H9 (cell line): ENCODE data around the gene CLEC16A. TPM values are rescaled to one million over a fixed set of nuclear protein-coding genes. Genes with fewer than 3 reads are reported as not detected.

Experiments
- DNase-seq: peaks from one replicate; pipeline ENCODE4 v3.0.0-alpha.2; 2017
- H2AFZ ChIP-seq: one replicate; pipeline ENCODE4 v1.6.1; 2013; ENCODE audit warnings: mild to moderate bottlenecking, low read length, control low read depth, moderate library complexity
- H2AK5ac ChIP-seq: 2 replicates; pipeline ENCODE4 v1.6.1; 2013; ENCODE audit warnings: low read length, control low read depth, mixed read lengths; ENCODE audit not compliant: insufficient read length
- H2BK120ac ChIP-seq: one replicate; pipeline ENCODE4 v1.6.1; 2013; ENCODE audit warnings: low read depth, mild to moderate bottlenecking, low read length, control low read depth, inconsistent platforms; ENCODE audit not compliant: poor library complexity, severe bottlenecking
- H2BK12ac ChIP-seq: 2 replicates; pipeline ENCODE4 v1.6.1; 2013; ENCODE audit warnings: low read length, control low read depth, mixed read lengths, low read depth; ENCODE audit not compliant: insufficient read length
- H2BK15ac ChIP-seq: 2 replicates; pipeline ENCODE4 v1.6.1; 2013; ENCODE audit warnings: low read depth, low read length, control low read depth
- H2BK20ac ChIP-seq: one replicate; pipeline ENCODE4 v1.6.1; 2013; ENCODE audit warnings: low read depth, mild to moderate bottlenecking, low read length, control low read depth, inconsistent platforms; ENCODE audit not compliant: poor library complexity, severe bottlenecking
- H2BK5ac ChIP-seq: 2 replicates; pipeline ENCODE4 v1.6.1; 2013; ENCODE audit warnings: low read length, control low read depth, mixed read lengths; ENCODE audit not compliant: insufficient read length
- H3K14ac ChIP-seq: 2 replicates; pipeline ENCODE4 v1.6.1; 2013; ENCODE audit warnings: low read length, control low read depth; ENCODE audit not compliant: insufficient read depth
- H3K18ac ChIP-seq: 2 replicates; pipeline ENCODE4 v1.6.1; 2013; ENCODE audit warnings: low read depth, mild to moderate bottlenecking, mixed read lengths, low read length, control low read depth; ENCODE audit not compliant: insufficient read length
- H3K23ac ChIP-seq: 2 replicates; pipeline ENCODE4 v1.6.1; 2013; ENCODE audit warnings: low read length, control low read depth, mixed read lengths, low read depth; ENCODE audit not compliant: insufficient read length
- H3K23me2 ChIP-seq: 2 replicates; pipeline ENCODE4 v1.6.1; 2013; ENCODE audit warnings: low read depth, mild to moderate bottlenecking, mixed read lengths, low read length, control low read depth; ENCODE audit not compliant: insufficient read length, poor library complexity, severe bottlenecking
- H3K27ac ChIP-seq: 2 replicates; pipeline ENCODE4 v1.5.1; 2013; ENCODE audit warnings: low read length, control low read depth, mixed read lengths, low read depth; ENCODE audit not compliant: insufficient read length
- H3K27me3 ChIP-seq: 2 replicates; pipeline ENCODE4 v1.6.1; 2013; ENCODE audit warnings: low read length, control low read depth, inconsistent platforms; ENCODE audit not compliant: insufficient read depth
- H3K4ac ChIP-seq: 2 replicates; pipeline ENCODE4 v1.6.1; 2013; ENCODE audit warnings: low read depth, mild to moderate bottlenecking, control low read depth, inconsistent platforms, low read length, moderate library complexity
- H3K4me1 ChIP-seq: 2 replicates; pipeline ENCODE4 v1.6.1; 2013; ENCODE audit warnings: low read length, control low read depth, inconsistent platforms; ENCODE audit not compliant: insufficient read depth
- H3K4me2 ChIP-seq: 2 replicates; pipeline ENCODE4 v1.6.1; 2013; ENCODE audit warnings: low read length, control low read depth, mixed read lengths; ENCODE audit not compliant: insufficient read length, insufficient read depth
- H3K56ac ChIP-seq: 2 replicates; pipeline ENCODE4 v1.6.1; 2013; ENCODE audit warnings: low read depth, mild to moderate bottlenecking, mixed read lengths, low read length, control low read depth; ENCODE audit not compliant: insufficient read length
- H3K79me1 ChIP-seq: 2 replicates; pipeline ENCODE4 v1.6.1; 2013; ENCODE audit warnings: low read depth, mild to moderate bottlenecking, moderate library complexity, low read length, control low read depth, inconsistent platforms; ENCODE audit not compliant: insufficient read depth, poor library complexity, severe bottlenecking
- H3K79me2 ChIP-seq: 2 replicates; pipeline ENCODE4 v1.6.1; 2013; ENCODE audit warnings: low read length, control low read depth, inconsistent platforms; ENCODE audit not compliant: insufficient read depth
- H3K9ac ChIP-seq: 2 replicates; pipeline ENCODE4 v1.6.1; 2013; ENCODE audit warnings: low read length, control low read depth, mixed read lengths; ENCODE audit not compliant: insufficient read length; ENCODE audit errors: extremely low read depth
- H3K9me3 ChIP-seq: one replicate; pipeline ENCODE4 v1.6.1; 2013; ENCODE audit warnings: low read depth, low read length, inconsistent platforms; ENCODE audit not compliant: control insufficient read depth
- H3T11ph ChIP-seq: one replicate; pipeline ENCODE4 v1.6.1; 2013; ENCODE audit warnings: mild to moderate bottlenecking, low read length, control low read depth, inconsistent platforms
- H4K20me1 ChIP-seq: one replicate; pipeline ENCODE4 v1.6.1; 2013; ENCODE audit not compliant: control insufficient read depth, insufficient read length, insufficient read depth
- H4K5ac ChIP-seq: 2 replicates; pipeline ENCODE4 v1.6.1; 2013; ENCODE audit warnings: low read depth, mild to moderate bottlenecking, mixed read lengths, low read length, control low read depth; ENCODE audit not compliant: insufficient read length
- H4K8ac ChIP-seq: replicated peaks from 2 replicates; pipeline ENCODE4 v1.6.1; 2013; ENCODE audit warnings: low read length, control low read depth, mixed read lengths, low read depth; ENCODE audit not compliant: insufficient read length
- H4K91ac ChIP-seq: 2 replicates; pipeline ENCODE4 v1.6.1; 2013; ENCODE audit warnings: low read depth, mild to moderate bottlenecking, moderate library complexity, mixed read lengths, low read length, control low read depth; ENCODE audit not compliant: insufficient read length
- H3K27ac Mint-ChIP-seq, 3 experiments: 2 replicates in 2 of 3; 3 replicates in 1 of 3; pipeline ENCODE4 v1.8.0; 2020 to 2021; ENCODE audit warnings: mixed read lengths in 3 of 3, mild to moderate bottlenecking in 1 of 3, moderate library complexity in 1 of 3
- H3K27me3 Mint-ChIP-seq: 2 replicates; pipeline ENCODE4 v1.8.0; 2021; ENCODE audit warnings: low read depth, mild to moderate bottlenecking, moderate library complexity, mixed read lengths
- H3K36me3 Mint-ChIP-seq, 3 experiments: 2 replicates in 2 of 3; 3 replicates in 1 of 3; pipeline ENCODE4 v1.8.0; 2020 to 2021; ENCODE audit warnings: low read depth in 3 of 3, mixed read lengths in 3 of 3; ENCODE audit not compliant: insufficient read depth in 1 of 3
- H3K4me1 Mint-ChIP-seq, 2 experiments: 2 replicates each; pipeline ENCODE4 v1.8.0; 2020; ENCODE audit warnings: mixed read lengths in 2 of 2
- H3K4me3 Mint-ChIP-seq, 2 experiments: 2 replicates in 1 of 2; 3 replicates in 1 of 2; pipeline ENCODE4 v1.8.0; 2020 to 2021; ENCODE audit warnings: mild to moderate bottlenecking in 2 of 2, mixed read lengths in 2 of 2, moderate library complexity in 1 of 2
- H3K9me3 Mint-ChIP-seq, 2 experiments: 2 replicates in 1 of 2; 3 replicates in 1 of 2; pipeline ENCODE4 v1.8.0; 2020; ENCODE audit warnings: mild to moderate bottlenecking in 2 of 2, mixed read lengths in 2 of 2, moderate library complexity in 1 of 2
- CTCF ChIP-seq: fragments of 200-600 bp; sonication (generic); conservative IDR thresholded peaks from 3 replicates; pipeline ENCODE4 v1.8.0; 2021; ENCODE audit warnings: antibody characterized with exemption, mild to moderate bottlenecking
- WGBS: extraction: QIAGEN DNeasy Blood & Tissue Kit; methylation state at CpG from one replicate; pipeline ENCODE4 v1.1.7; 2013; ENCODE audit warnings: missing lambda C conversion rate, low lambda C conversion rate, mixed read lengths; ENCODE audit not compliant: insufficient read length; ENCODE audit errors: extremely low coverage; 5-methylcytosine and 5-hydroxymethylcytosine counted together
- total RNA-seq: library from RNA; stranded (reverse); gene quantifications from 2 replicates; pipeline ENCODE4 v1.2.1, GENCODE V29; 2021

CLEC16A gene
- total RNA-seq, 1 experiment from 2014 or later, result 15.2 TPM

GRCh38 chr16:11076259-11077018 is 132.1 kb downstream of the CLEC16A start:
- TF ChIP-seq CTCF, result no peak
- Histone ChIP-seq H3K9me3 (no peaks in the 10 kb centered on the region), H3K23me2 (no peaks in the 10 kb centered on the region), H3K79me1 (no peaks in the 10 kb centered on the region), H3T11ph (no peak overlapping the region), H2AK5ac (no peak overlapping the region), H2BK15ac (no peak overlapping the region), H3K23ac (no peak overlapping the region), H3K4me1 (no peaks in the 10 kb centered on the region; the same call in 1 of the 2 replicates), H3K27ac (no peak overlapping the region), H2BK12ac (no peak overlapping the region), H2BK120ac (no peak overlapping the region), H3K14ac (no peak overlapping the region; the same call in 1 of the 2 replicates), H3K9ac (no peak overlapping the region), H3K56ac (no peak overlapping the region), H3K27me3 (no peaks in the 10 kb centered on the region), H3K18ac (no peak overlapping the region), H4K20me1 (no peaks in the 10 kb centered on the region), H2BK5ac (no peak overlapping the region), H3K79me2 (no peaks in the 10 kb centered on the region), H4K5ac (no peak overlapping the region), H3K4ac (no peak overlapping the region), H2BK20ac (no peak overlapping the region), H2AFZ (no peak overlapping the region), H3K4me2 (no peak overlapping the region), H4K91ac (no peak overlapping the region), H4K8ac (no peak overlapping the region)
- H3K36me3 Mint-ChIP-seq, result no peaks in the 10 kb centered on the region; a peak in 1 of 7 replicates
- WGBS, result no CpG with 5 or more reads among the region's 13 CpGs
- H3K27me3 Mint-ChIP-seq, result no peaks in the 10 kb centered on the region; the same call in 1 of the 2 replicates
- H3K4me1 Mint-ChIP-seq, result peaks cover 12 to 19% of the 10 kb centered on the region in 2 experiments
- H3K27ac Mint-ChIP-seq, result peak overlapping the region in 1 of 3 experiments; percentile 52; a peak in 2 of 7 replicates
- H3K9me3 Mint-ChIP-seq, result no peaks in the 10 kb centered on the region
- DNase-seq, result no peak
- H3K4me3 Mint-ChIP-seq, result no peak overlapping the region
